OCI-LY1 (cell line): ENCODE results near the gene GRPEL2.

Experiments used
- EZH2 ChIP-seq: fragments of 200-600 bp; sonication (generic), shearing (Covaris generic); IDR thresholded peaks from 2 replicates; pipeline ENCODE4 v1.8.0; 2017; ENCODE audit warnings: borderline replicate concordance, mixed run types, mild to moderate bottlenecking, antibody characterized with exemption, low read length, moderate library complexity, mixed read lengths
- TF ChIP-seq, protein P1 (sequence below): fragments of 200-600 bp; sonication (generic), shearing (Covaris generic); IDR thresholded peaks from 2 replicates; pipeline ENCODE4 v1.5.1; 2017; ENCODE audit warnings: mild to moderate bottlenecking, antibody characterized with exemption, low read length, moderate library complexity, mixed read lengths

DNA sequence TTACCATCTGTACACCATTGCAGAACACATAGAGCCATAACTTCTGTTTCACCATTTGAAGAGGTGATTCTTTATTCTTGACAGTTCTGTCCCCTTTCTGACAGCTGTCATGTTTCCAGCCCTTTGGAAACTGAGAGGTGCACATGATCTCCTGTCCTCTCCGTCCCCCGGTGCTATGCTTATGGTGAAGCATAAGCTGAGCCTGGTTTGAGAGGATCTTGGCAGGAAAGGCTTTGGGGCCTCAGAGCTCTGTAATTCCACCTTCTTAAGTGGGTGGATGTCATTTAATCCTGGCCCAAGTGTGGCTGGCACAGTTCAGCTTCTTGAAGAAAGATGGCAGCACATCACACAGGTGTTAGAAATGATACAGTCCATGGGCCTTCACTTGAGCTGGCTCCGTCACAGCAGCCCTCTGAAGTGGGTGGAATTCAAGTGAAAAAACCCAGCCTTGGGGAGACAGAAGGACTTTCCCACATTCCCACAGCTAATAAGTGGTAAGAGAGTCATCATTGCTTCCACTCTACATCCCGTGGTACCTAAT lies 30.7 kb upstream of the GRPEL2 start:
- TF ChIP-seq, protein P1, sequence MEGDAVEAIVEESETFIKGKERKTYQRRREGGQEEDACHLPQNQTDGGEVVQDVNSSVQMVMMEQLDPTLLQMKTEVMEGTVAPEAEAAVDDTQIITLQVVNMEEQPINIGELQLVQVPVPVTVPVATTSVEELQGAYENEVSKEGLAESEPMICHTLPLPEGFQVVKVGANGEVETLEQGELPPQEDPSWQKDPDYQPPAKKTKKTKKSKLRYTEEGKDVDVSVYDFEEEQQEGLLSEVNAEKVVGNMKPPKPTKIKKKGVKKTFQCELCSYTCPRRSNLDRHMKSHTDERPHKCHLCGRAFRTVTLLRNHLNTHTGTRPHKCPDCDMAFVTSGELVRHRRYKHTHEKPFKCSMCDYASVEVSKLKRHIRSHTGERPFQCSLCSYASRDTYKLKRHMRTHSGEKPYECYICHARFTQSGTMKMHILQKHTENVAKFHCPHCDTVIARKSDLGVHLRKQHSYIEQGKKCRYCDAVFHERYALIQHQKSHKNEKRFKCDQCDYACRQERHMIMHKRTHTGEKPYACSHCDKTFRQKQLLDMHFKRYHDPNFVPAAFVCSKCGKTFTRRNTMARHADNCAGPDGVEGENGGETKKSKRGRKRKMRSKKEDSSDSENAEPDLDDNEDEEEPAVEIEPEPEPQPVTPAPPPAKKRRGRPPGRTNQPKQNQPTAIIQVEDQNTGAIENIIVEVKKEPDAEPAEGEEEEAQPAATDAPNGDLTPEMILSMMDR: no peak; the same call in 1 of the 2 replicates
- TF ChIP-seq EZH2: no peak
